GM12878 (cell line): ENCODE results near the gene NPR1. TPM values are rescaled to one million over a fixed set of nuclear protein-coding genes. Genes with fewer than 3 reads are reported as not detected.

Experiments used
- ATAC-seq: fragments of 200-7000 bp; cut with Tn5 transposase; 3 replicates; pipeline ENCODE4 v1.9.1; 2020; ENCODE audit warnings: mild to moderate bottlenecking, moderate library complexity
- BruUV-seq: library from RNA; stranded (reverse); fragments of 400-500 nt; replicated peaks from 2 replicates; lab custom pipeline; 2021; lab: Mats Ljungman, UMichigan
- CTCF ChIA-PET: fragments of 300-600 bp; sonication (Branson Sonifier 250); formaldehyde crosslinking; extraction: SDS; loops from one replicate; lab custom pipeline; 2021; ENCODE audit warnings: inconsistent platforms; lab: Yijun Ruan, JAX
- POLR2A ChIA-PET: fragments of 350-600 bp; formaldehyde crosslinking; extraction: SDS; loops from one replicate; lab custom pipeline; 2021; ENCODE audit warnings: inconsistent platforms; lab: Charles Lee
- RAD21 ChIA-PET: fragments of 300-600 bp; sonication (Branson Sonifier 250); formaldehyde crosslinking; loops from one replicate; lab custom pipeline; 2023; ENCODE audit warnings: antibody characterized with exemption; ENCODE audit not compliant: unreplicated experiment; lab: Charles Lee
- SMC1A ChIA-PET: fragments of 300-600 bp; sonication (Branson Sonifier 250); formaldehyde crosslinking; loops from one replicate; lab custom pipeline; 2023; ENCODE audit not compliant: unreplicated experiment, uncharacterized antibody; lab: Charles Lee
- DNase-seq: peaks from one replicate; pipeline ENCODE4 v3.0.0-alpha.2; 2011; ENCODE audit warnings: low read depth, low spot score
- FAIRE-seq: peaks from 3 replicates; lab custom pipeline; 2011; peaks lifted over from hg19 to GRCh38; lab: Jason Lieb, UNC
- H2AFZ ChIP-seq: 2 replicates; pipeline ENCODE4 v1.6.0; 2011; ENCODE audit warnings: low read depth, low read length, control low read depth; ENCODE audit not compliant: control insufficient read depth
- H3K27ac ChIP-seq: 2 replicates; pipeline ENCODE4 v1.5.1; 2011; ENCODE audit warnings: control low read depth; ENCODE audit not compliant: control insufficient read depth, insufficient read depth
- H3K27me3 ChIP-seq, 2 experiments: replicated peaks in 1 of 2; 2 replicates each; pipeline versions ENCODE4 v1.6.0 to v1.6.1; 2011; ENCODE audit warnings: low read length in 1 of 2; ENCODE audit not compliant: control insufficient read depth in 2 of 2, insufficient read depth in 2 of 2
- H3K36me3 ChIP-seq, 2 experiments: 2 replicates each; pipeline ENCODE4 v1.5.1; 2011; ENCODE audit warnings: low read length in 1 of 2; ENCODE audit not compliant: control insufficient read depth in 2 of 2, insufficient read depth in 2 of 2
- H3K4me1 ChIP-seq: 2 replicates; pipeline ENCODE4 v1.6.1; 2011; ENCODE audit warnings: mild to moderate bottlenecking, low read length, moderate library complexity, mixed read lengths; ENCODE audit not compliant: control insufficient read depth, insufficient read depth
- H3K4me2 ChIP-seq: 2 replicates; pipeline ENCODE4 v1.6.0; 2011; ENCODE audit warnings: control low read depth; ENCODE audit not compliant: control insufficient read depth, insufficient read depth
- H3K4me3 ChIP-seq: fragments of 200-600 bp; sonication (generic); 2 replicates; pipeline ENCODE4 v1.5.1; 2016
- H3K79me2 ChIP-seq: 2 replicates; pipeline ENCODE4 v1.6.0; 2011; ENCODE audit warnings: low read length; ENCODE audit not compliant: control insufficient read depth, insufficient read depth
- H3K9ac ChIP-seq: 2 replicates; pipeline ENCODE4 v1.8.0; 2011; ENCODE audit warnings: low read length, control low read depth, mixed read lengths; ENCODE audit not compliant: control insufficient read depth, insufficient read depth
- H3K9me3 ChIP-seq: replicated peaks from 3 replicates; pipeline ENCODE4 v1.5.1; 2011; ENCODE audit warnings: mild to moderate bottlenecking, low read length; ENCODE audit not compliant: control insufficient read depth, insufficient read depth
- H4K20me1 ChIP-seq: 2 replicates; pipeline ENCODE4 v1.6.0; 2011; ENCODE audit not compliant: control insufficient read depth, insufficient read depth
- ASH2L ChIP-seq: fragments of 300-600, 200-600 bp; sonication (generic); IDR thresholded peaks from 2 replicates; pipeline ENCODE4 v1.6.1; 2017; ENCODE audit warnings: low read depth, mild to moderate bottlenecking, borderline replicate concordance
- CBX5 ChIP-seq: sonication (generic); IDR thresholded peaks from 2 replicates; pipeline ENCODE4 v1.6.1; 2016; ENCODE audit warnings: low read depth, moderate library complexity, mild to moderate bottlenecking, inconsistent platforms
- DPF2 ChIP-seq: fragments of 450-650 bp; IDR thresholded peaks from 2 replicates; pipeline ENCODE4 v1.6.1; 2017; ENCODE audit warnings: mild to moderate bottlenecking
- EED ChIP-seq: sonication (generic); IDR thresholded peaks from 2 replicates; pipeline ENCODE4 v1.6.1; 2016; ENCODE audit warnings: antibody characterized with exemption, low read depth
- GATAD2B ChIP-seq: fragments of 450-650 bp; conservative IDR thresholded peaks from 2 replicates; pipeline ENCODE4 v1.6.1; 2017; ENCODE audit warnings: low read depth, mild to moderate bottlenecking, moderate library complexity
- HDGF ChIP-seq: fragments of 450-650 bp; IDR thresholded peaks from 2 replicates; pipeline ENCODE4 v1.6.1; 2016; ENCODE audit warnings: antibody characterized with exemption
- JUND ChIP-seq: IDR thresholded peaks from 2 replicates; pipeline ENCODE4 v1.6.1; 2012; ENCODE audit warnings: low read depth, mild to moderate bottlenecking, low read length, improper control_type of control experiment, moderate library complexity
- RBBP5 ChIP-seq: fragments of 200-600 bp; sonication (generic); conservative IDR thresholded peaks from 2 replicates; pipeline ENCODE4 v1.6.1; 2016
- SMAD5 ChIP-seq: IDR thresholded peaks from 2 replicates; pipeline ENCODE4 v1.6.1; 2016; ENCODE audit warnings: antibody characterized with exemption, low read depth
- SMARCA5 ChIP-seq: fragments of 450-650 bp; IDR thresholded peaks from 2 replicates; pipeline ENCODE4 v1.6.1; 2017; ENCODE audit warnings: mild to moderate bottlenecking
- SMC3 ChIP-seq: IDR thresholded peaks from 2 replicates; pipeline ENCODE4 v1.6.1; 2011; ENCODE audit warnings: low read length, improper control_type of control experiment, borderline replicate concordance
- SREBF2 ChIP-seq: IDR thresholded peaks from 2 replicates; pipeline ENCODE4 v1.6.1; 2012; ENCODE audit warnings: mild to moderate bottlenecking, low read length
- SUPT20H ChIP-seq: IDR thresholded peaks from 2 replicates; pipeline ENCODE4 v1.6.1; 2011; ENCODE audit warnings: low read depth, mild to moderate bottlenecking, low read length, moderate library complexity, borderline replicate concordance; ENCODE audit not compliant: control insufficient read depth
- YY1 ChIP-seq: IDR thresholded peaks from 2 replicates; pipeline ENCODE4 v1.6.1; 2011; ENCODE audit warnings: low read depth, mild to moderate bottlenecking, low read length
- ZNF384 ChIP-seq: IDR thresholded peaks from 2 replicates; pipeline ENCODE4 v1.6.1; 2012; ENCODE audit warnings: low read depth, mild to moderate bottlenecking, low read length, improper control_type of control experiment, borderline replicate concordance
- WGBS: methylation state at CpG from one replicate; pipeline ENCODE4 v1.1.6; 2016; ENCODE audit warnings: low lambda C conversion rate; ENCODE audit not compliant: insufficient replicate concordance, insufficient coverage; ENCODE audit errors: missing lambda C conversion rate; 5-methylcytosine and 5-hydroxymethylcytosine counted together
- in situ Hi-C: fragments of 300-500 bp; cut with MboI; formaldehyde crosslinking; loops from 9 replicates; pipeline ENCODE4 v1.14.3; 2018; ENCODE audit warnings: mixed read lengths
- intact Hi-C: fragments of 100-400 bp; cut with micrococcal nuclease; formaldehyde crosslinking; loops from one replicate; pipeline ENCODE4 v1.14.2; 2022; ENCODE audit not compliant: unreplicated experiment
- polyA plus RNA-seq, 11 experiments: library from polyadenylated mRNA; depleted of rRNA in 4 of 11; unstranded in 6 of 11; stranded (reverse) in 5 of 11; fragments of >200 nt; fragmentation: Nextera tagmentation in 4 of 11; fragmentation: Illumina TruSeq in 1 of 11; extraction: Ambion mirVana in 4 of 11; extraction: Trizol in 1 of 11; gene quantifications; 1 replicate in 1 of 11; 2 replicates in 10 of 11; pipeline versions ENCODE4 v1.2.1 to v1.2.3, GENCODE V29; 2011 to 2016; ENCODE audit warnings: inconsistent platforms in 2 of 11, missing spikeins in 2 of 11, low read depth in 1 of 11
- total RNA-seq, 4 experiments: library from RNA; depleted of rRNA in 3 of 4; stranded (reverse); fragments of >200 nt in 3 of 4; fragmentation: Illumina TruSeq in 1 of 4; extraction: Trizol in 1 of 4; gene quantifications; 2 replicates each; pipeline versions ENCODE4 v1.2.1 to v1.2.3, GENCODE V29; 2013 to 2021
- TF ChIP-seq, protein P1 (sequence below): fragments of 450-650 bp; IDR thresholded peaks from 2 replicates; pipeline ENCODE4 v1.6.1; 2017; ENCODE audit warnings: low read depth, mild to moderate bottlenecking, moderate library complexity
- TF ChIP-seq, protein P2 (sequence below): IDR thresholded peaks from 2 replicates; pipeline ENCODE4 v1.6.1; 2012; ENCODE audit warnings: low read depth, low read length, improper control_type of control experiment
- TF ChIP-seq, protein P3 (sequence below): fragments of 150-350 bp; IDR thresholded peaks from 2 replicates; pipeline ENCODE4 v1.6.1; 2016; ENCODE audit warnings: low read depth, low read length

Gene NPR1
- total and polyA plus RNA-seq, 10 of the 15 experiments (the other 5 are each of a cell fraction or from before 2014, with no cell fraction given): 0.09 to 2.1 (median 0.28) TPM; not detected in 1

DNA sequence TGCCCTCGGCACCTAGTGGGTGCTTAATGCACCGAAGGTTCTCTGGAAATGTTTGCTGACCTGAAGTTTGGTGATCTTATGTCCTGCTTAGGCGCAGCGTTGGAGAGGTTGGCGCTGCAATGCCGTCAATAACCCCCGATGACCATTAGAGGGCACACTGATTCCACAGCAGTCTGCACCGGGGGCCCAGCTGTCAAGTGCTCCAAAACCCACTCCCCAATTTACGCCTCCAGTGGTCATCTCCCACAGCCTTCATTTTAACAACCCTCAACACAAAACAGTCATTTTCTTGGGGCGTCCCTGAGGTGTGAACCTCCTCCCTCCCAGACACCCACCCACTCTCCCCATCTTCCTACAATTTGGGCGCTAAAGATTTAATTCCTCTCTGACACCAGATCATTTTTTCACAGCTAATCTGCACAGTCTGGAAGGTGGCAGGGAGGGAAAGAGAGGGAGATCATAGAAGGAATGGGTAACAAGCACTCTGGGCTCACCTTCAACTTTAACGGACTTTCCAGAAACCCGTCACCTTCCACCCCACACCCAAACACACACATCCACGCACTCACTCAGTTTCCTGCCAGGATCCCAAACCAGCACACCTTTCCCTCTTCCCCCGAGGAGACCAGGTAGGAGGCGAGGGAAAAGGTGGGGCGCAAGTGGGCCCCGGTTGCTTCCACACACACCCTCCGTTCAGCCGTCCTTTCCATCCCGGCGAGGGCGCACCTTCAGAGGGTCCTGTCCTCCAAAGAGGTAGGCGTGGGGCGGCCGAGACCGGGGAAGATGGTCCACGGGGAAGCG is 570 bp upstream of the NPR1 start:
- CTCF ChIA-PET: interaction anchor here (0.6 to 6.9 kb wide), 18 partner anchors 15 to 311 kb away, joined by 3 to 84 read pairs (median 4); partner anchors contain the start of genes INTS3, JTB and RAB13
- peak; percentile 75 for ATAC-seq
- SMC1A ChIA-PET: interaction anchor here (0.7 to 6.3 kb wide), 11 partner anchors 64 to 309 kb away, joined by 3 to 55 read pairs (median 4); no protein-coding TSS in a partner anchor
- Histone ChIP-seq H4K20me1 (no peaks in the 10 kb centered on the region; the same call in 1 of the 2 replicates), H3K9me3 (no peaks in the 10 kb centered on the region; the same call in 2 of the 3 replicates), H2AFZ (peak overlapping the region; percentile 65), H3K36me3 (no peaks in the 10 kb centered on the region), H3K9ac (no peak overlapping the region), H3K4me3 (peak overlapping the region; percentile 47; the same call in 1 of the 2 replicates), H3K27ac (no peak overlapping the region), H3K4me2 (peak overlapping the region; percentile 90), H3K79me2 (no peaks in the 10 kb centered on the region), H3K27me3 (peaks cover 14 to 23% of the 10 kb centered on the region in 2 experiments), H3K4me1 (peaks cover 16% of the 10 kb centered on the region)
- POLR2A ChIA-PET: interaction anchor here (1.4 kb wide), 1 partner anchor 66 kb away, joined by 6 read pairs; no protein-coding TSS in a partner anchor
- DNase-seq: no peak
- RAD21 ChIA-PET: interaction anchor here (1.1 to 3.2 kb wide), 9 partner anchors 54 to 309 kb away, joined by 3 to 13 read pairs (median 4); partner anchors contain the start of genes RAB13 and SLC27A3
- in situ Hi-C loops (loop anchor here (5.0 kb wide), 2 partner anchors 69 to 309 kb away; partner anchors contain the start of gene RAB13), intact Hi-C loops (loop anchor here (1.0 to 2.0 kb wide), 3 partner anchors 71 to 309 kb away; partner anchors contain the start of gene RAB13)
- under 1% methylated on average over 29 of the region's 29 CpGs for WGBS
- FAIRE-seq: peak; percentile 89
- BruUV-seq: no TSS peak
- TF ChIP-seq, protein P1, sequence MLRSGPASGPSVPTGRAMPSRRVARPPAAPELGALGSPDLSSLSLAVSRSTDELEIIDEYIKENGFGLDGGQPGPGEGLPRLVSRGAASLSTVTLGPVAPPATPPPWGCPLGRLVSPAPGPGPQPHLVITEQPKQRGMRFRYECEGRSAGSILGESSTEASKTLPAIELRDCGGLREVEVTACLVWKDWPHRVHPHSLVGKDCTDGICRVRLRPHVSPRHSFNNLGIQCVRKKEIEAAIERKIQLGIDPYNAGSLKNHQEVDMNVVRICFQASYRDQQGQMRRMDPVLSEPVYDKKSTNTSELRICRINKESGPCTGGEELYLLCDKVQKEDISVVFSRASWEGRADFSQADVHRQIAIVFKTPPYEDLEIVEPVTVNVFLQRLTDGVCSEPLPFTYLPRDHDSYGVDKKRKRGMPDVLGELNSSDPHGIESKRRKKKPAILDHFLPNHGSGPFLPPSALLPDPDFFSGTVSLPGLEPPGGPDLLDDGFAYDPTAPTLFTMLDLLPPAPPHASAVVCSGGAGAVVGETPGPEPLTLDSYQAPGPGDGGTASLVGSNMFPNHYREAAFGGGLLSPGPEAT: no peak
- TF ChIP-seq GATAD2B (0 out of 2 replicates have a peak, but pooled peaks have one; percentile 25), SMC3 (peak; percentile 85), SREBF2 (no peak), RBBP5 (no peak), ZNF384 (no peak), EED (no peak), DPF2 (no peak), ASH2L (no peak), SUPT20H (no peak), YY1 (peak; percentile 71; the same call in 1 of the 2 replicates), HDGF (peak; percentile 44; the same call in 1 of the 2 replicates), JUND (no peak), SMARCA5 (peak; percentile 21; the same call in 1 of the 2 replicates), SMAD5 (no peak), CBX5 (no peak)
- TF ChIP-seq, protein P2, sequence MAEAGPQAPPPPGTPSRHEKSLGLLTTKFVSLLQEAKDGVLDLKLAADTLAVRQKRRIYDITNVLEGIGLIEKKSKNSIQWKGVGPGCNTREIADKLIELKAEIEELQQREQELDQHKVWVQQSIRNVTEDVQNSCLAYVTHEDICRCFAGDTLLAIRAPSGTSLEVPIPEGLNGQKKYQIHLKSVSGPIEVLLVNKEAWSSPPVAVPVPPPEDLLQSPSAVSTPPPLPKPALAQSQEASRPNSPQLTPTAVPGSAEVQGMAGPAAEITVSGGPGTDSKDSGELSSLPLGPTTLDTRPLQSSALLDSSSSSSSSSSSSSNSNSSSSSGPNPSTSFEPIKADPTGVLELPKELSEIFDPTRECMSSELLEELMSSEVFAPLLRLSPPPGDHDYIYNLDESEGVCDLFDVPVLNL: no peak
- TF ChIP-seq, protein P3, sequence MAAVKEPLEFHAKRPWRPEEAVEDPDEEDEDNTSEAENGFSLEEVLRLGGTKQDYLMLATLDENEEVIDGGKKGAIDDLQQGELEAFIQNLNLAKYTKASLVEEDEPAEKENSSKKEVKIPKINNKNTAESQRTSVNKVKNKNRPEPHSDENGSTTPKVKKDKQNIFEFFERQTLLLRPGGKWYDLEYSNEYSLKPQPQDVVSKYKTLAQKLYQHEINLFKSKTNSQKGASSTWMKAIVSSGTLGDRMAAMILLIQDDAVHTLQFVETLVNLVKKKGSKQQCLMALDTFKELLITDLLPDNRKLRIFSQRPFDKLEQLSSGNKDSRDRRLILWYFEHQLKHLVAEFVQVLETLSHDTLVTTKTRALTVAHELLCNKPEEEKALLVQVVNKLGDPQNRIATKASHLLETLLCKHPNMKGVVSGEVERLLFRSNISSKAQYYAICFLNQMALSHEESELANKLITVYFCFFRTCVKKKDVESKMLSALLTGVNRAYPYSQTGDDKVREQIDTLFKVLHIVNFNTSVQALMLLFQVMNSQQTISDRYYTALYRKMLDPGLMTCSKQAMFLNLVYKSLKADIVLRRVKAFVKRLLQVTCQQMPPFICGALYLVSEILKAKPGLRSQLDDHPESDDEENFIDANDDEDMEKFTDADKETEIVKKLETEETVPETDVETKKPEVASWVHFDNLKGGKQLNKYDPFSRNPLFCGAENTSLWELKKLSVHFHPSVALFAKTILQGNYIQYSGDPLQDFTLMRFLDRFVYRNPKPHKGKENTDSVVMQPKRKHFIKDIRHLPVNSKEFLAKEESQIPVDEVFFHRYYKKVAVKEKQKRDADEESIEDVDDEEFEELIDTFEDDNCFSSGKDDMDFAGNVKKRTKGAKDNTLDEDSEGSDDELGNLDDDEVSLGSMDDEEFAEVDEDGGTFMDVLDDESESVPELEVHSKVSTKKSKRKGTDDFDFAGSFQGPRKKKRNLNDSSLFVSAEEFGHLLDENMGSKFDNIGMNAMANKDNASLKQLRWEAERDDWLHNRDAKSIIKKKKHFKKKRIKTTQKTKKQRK: no peak
